NCI-H1092 treated with DMSO at 0.1 percent for 48 hours (cell line): ENCODE measurements around the gene IGHMBP2.
"Not testable (repeated sequence)": the region's sequence is repeated elsewhere in the genome, so short reads cannot be mapped to it uniquely, and the experiment has no call there.

ENCODE experiments used
- DNase-seq: peaks from one replicate; lab custom pipeline; 2025; lab: John Stamatoyannopoulos, UW

The IGHMBP2 gene

GRCh38 chr11:68961245-68961644, 57.6 kb downstream of the IGHMBP2 start:
- DNase-seq = no peak

- no peak for DNase-seq
These were observed 59.0 kb downstream of the IGHMBP2 start for GRCh38 chr11:68962527-68963250.

- no peak for DNase-seq
These were observed 60.1 kb downstream of the IGHMBP2 start for GRCh38 chr11:68963779-68964178.

GRCh38 chr11:68965901-68966853, 62.5 kb downstream of the IGHMBP2 start:
- no peak for DNase-seq

- no peak for DNase-seq
These were observed 63.4 kb downstream of the IGHMBP2 start for GRCh38 chr11:68966894-68967780.

GRCh38 chr11:68968306-68969250, 64.9 kb downstream of the IGHMBP2 start:
- DNase-seq = no peak

- DNase-seq = no peak
These were observed 65.7 kb downstream of the IGHMBP2 start for GRCh38 chr11:68969386-68969785.

- no peak for DNase-seq
These were observed 67.4 kb downstream of the IGHMBP2 start for GRCh38 chr11:68970921-68971636.

GRCh38 chr11:68973219-68973618, 69.5 kb downstream of the IGHMBP2 start:
- no peak for DNase-seq

GRCh38 chr11:68973706-68974105, 70.0 kb downstream of the IGHMBP2 start:
- not testable (repeated sequence) for DNase-seq

GRCh38 chr11:68974421-68975194, 70.9 kb downstream of the IGHMBP2 start:
- DNase-seq = no peak

- DNase-seq = no peak
These were observed 72.4 kb downstream of the IGHMBP2 start for GRCh38 chr11:68976095-68976494.

- DNase-seq = no peak
These were observed 72.9 kb downstream of the IGHMBP2 start for GRCh38 chr11:68976563-68976962.

- no peak for DNase-seq
These were observed 74.3 kb downstream of the IGHMBP2 start for GRCh38 chr11:68977781-68978625.

GRCh38 chr11:68978626-68978930, 74.9 kb downstream of the IGHMBP2 start:
- no peak for DNase-seq

GRCh38 chr11:68978931-68979594, 75.4 kb downstream of the IGHMBP2 start:
- no peak for DNase-seq

- DNase-seq = no peak
These were observed 76.5 kb downstream of the IGHMBP2 start for GRCh38 chr11:68979931-68980775.
